SK-N-SH (cell line): ENCODE results near the gene EML1. TPM values are rescaled to one million over a fixed set of nuclear protein-coding genes. Genes with fewer than 3 reads are reported as not detected.

Experiments
- CTCF ChIA-PET: fragments of 300-600, 350-600 bp; formaldehyde crosslinking; extraction: SDS; loops from one replicate; lab custom pipeline; 2021; lab: Yijun Ruan, JAX
- POLR2A ChIA-PET: fragments of 350-600 bp; sonication (Branson Sonifier 250); formaldehyde crosslinking; extraction: SDS; loops from one replicate; lab custom pipeline; 2020; ENCODE audit warnings: antibody characterized with exemption, inconsistent platforms; lab: Yijun Ruan, JAX
- DNase-seq: peaks from one replicate; pipeline ENCODE4 v3.0.0; 2012
- H2AFZ ChIP-seq: fragments of 200-600 bp; sonication (generic); 2 replicates; pipeline ENCODE4 v1.8.1; 2016; ENCODE audit warnings: antibody characterized with exemption, mild to moderate bottlenecking, low read depth
- H3F3A ChIP-seq: fragments of 200-600 bp; sonication (generic); replicated peaks from 2 replicates; pipeline ENCODE3; 2016; ENCODE audit warnings: antibody characterized with exemption, mild to moderate bottlenecking; ENCODE audit not compliant: insufficient read depth
- H3K27ac ChIP-seq, 2 experiments: fragments of 200-500 bp in 1 of 2; fragments of 200-600 bp in 1 of 2; sonication (Bioruptor generic) in 1 of 2; sonication (generic), shearing (Covaris generic) in 1 of 2; 2 replicates each; pipeline versions ENCODE4 v1.5.1 to v1.6.1; 2014 to 2016; ENCODE audit warnings: low read depth in 2 of 2, inconsistent platforms in 1 of 2, low read length in 1 of 2, mild to moderate bottlenecking in 1 of 2, mixed read lengths in 1 of 2
- H3K27me3 ChIP-seq: fragments of 200-600 bp; sonication (generic), shearing (Covaris generic); 2 replicates; pipeline ENCODE4 v1.6.1; 2016; ENCODE audit warnings: mixed run types; ENCODE audit not compliant: insufficient read depth
- H3K36me3 ChIP-seq, 2 experiments: fragments of 200-500 bp in 1 of 2; fragments of 200-600 bp in 1 of 2; sonication (Bioruptor generic) in 1 of 2; sonication (generic) in 1 of 2; replicated peaks in 1 of 2; 2 replicates each; pipeline versions ENCODE3 to v1.5.1; 2014 to 2016; ENCODE audit warnings: low read length in 1 of 2, mild to moderate bottlenecking in 1 of 2; ENCODE audit not compliant: insufficient read depth in 2 of 2, control insufficient read depth in 1 of 2
- H3K4me1 ChIP-seq, 2 experiments: fragments of 200-500 bp in 1 of 2; fragments of 200-600 bp in 1 of 2; sonication (Bioruptor generic) in 1 of 2; sonication (generic), shearing (Covaris generic) in 1 of 2; 2 replicates each; pipeline versions ENCODE4 v1.5.1 to v1.6.1; 2014 to 2016; ENCODE audit warnings: low read depth in 1 of 2, low read length in 1 of 2, mixed run types in 1 of 2; ENCODE audit not compliant: insufficient read depth in 2 of 2, control insufficient read depth in 1 of 2
- H3K4me2 ChIP-seq: fragments of 200-600 bp; sonication (generic), shearing (Covaris generic); 2 replicates; pipeline ENCODE4 v1.6.1; 2017; ENCODE audit warnings: mixed run types
- H3K4me3 ChIP-seq, 2 experiments: fragments of 200-500 bp in 1 of 2; fragments of 200-600 bp in 1 of 2; sonication (Bioruptor generic) in 1 of 2; sonication (generic), shearing (Covaris generic) in 1 of 2; 2 replicates each; pipeline versions ENCODE4 v1.5.1 to v1.8.1; 2014 to 2016; ENCODE audit warnings: low read depth in 2 of 2, inconsistent platforms in 1 of 2, low read length in 1 of 2, mild to moderate bottlenecking in 1 of 2, mixed read lengths in 1 of 2, moderate library complexity in 1 of 2
- H3K79me2 ChIP-seq: fragments of 200-600 bp; sonication (generic); 2 replicates; pipeline ENCODE4 v1.8.1; 2017; ENCODE audit warnings: mild to moderate bottlenecking; ENCODE audit not compliant: insufficient read depth
- H3K9ac ChIP-seq: fragments of 200-600 bp; sonication (generic); 2 replicates; pipeline ENCODE4 v1.6.1; 2017; ENCODE audit warnings: mixed run types
- H3K9me2 ChIP-seq: fragments of 200-600 bp; sonication (generic); 2 replicates; pipeline ENCODE4 v1.6.1; 2017; ENCODE audit warnings: mixed run types
- H3K9me3 ChIP-seq: fragments of 200-600 bp; sonication (generic); 2 replicates; pipeline ENCODE4 v1.6.1; 2017; ENCODE audit warnings: mixed run types, mild to moderate bottlenecking, moderate library complexity
- H4K20me1 ChIP-seq: fragments of 200-600 bp; sonication (generic); 2 replicates; pipeline ENCODE4 v1.6.1; 2017; ENCODE audit warnings: mild to moderate bottlenecking, mixed run types; ENCODE audit not compliant: insufficient read depth
- CHD2 ChIP-seq: fragments of 150-350 bp; IDR thresholded peaks from 2 replicates; pipeline ENCODE4 v1.6.1; 2018; ENCODE audit warnings: low read length; ENCODE audit not compliant: partially characterized antibody
- ELF1 ChIP-seq: IDR thresholded peaks from 2 replicates; pipeline ENCODE4 v1.4.0; 2012
- FOSL2 ChIP-seq: IDR thresholded peaks from 2 replicates; pipeline ENCODE4 v1.4.0; 2012; ENCODE audit warnings: low read depth, mild to moderate bottlenecking, moderate library complexity, borderline replicate concordance
- JUND ChIP-seq: IDR thresholded peaks from 2 replicates; pipeline ENCODE4 v1.4.0; 2012
- MEF2A ChIP-seq: IDR thresholded peaks from 2 replicates; pipeline ENCODE4 v1.4.0; 2012; ENCODE audit warnings: low read depth, borderline replicate concordance
- NFIC ChIP-seq: IDR thresholded peaks from 2 replicates; pipeline ENCODE4 v1.4.0; 2012; ENCODE audit warnings: borderline replicate concordance
- NRF1 ChIP-seq: IDR thresholded peaks from 2 replicates; pipeline ENCODE4 v1.6.1; 2012; ENCODE audit warnings: low read depth, mild to moderate bottlenecking, low read length
- POLR2AphosphoS5 ChIP-seq: IDR thresholded peaks from 2 replicates; pipeline ENCODE4 v1.6.1; 2012; ENCODE audit warnings: low read depth, low read length
- RAD21 ChIP-seq: IDR thresholded peaks from 2 replicates; pipeline ENCODE4 v1.6.1; 2012; ENCODE audit warnings: mild to moderate bottlenecking, low read length
- REST ChIP-seq: IDR thresholded peaks from 2 replicates; pipeline ENCODE4 v1.6.1; 2012; ENCODE audit warnings: mild to moderate bottlenecking, low read depth, low read length, moderate library complexity
- RFX5 ChIP-seq: IDR thresholded peaks from 2 replicates; pipeline ENCODE4 v1.6.1; 2012; ENCODE audit warnings: mild to moderate bottlenecking, improper control_type of control experiment, low read length
- RXRA ChIP-seq: IDR thresholded peaks from 2 replicates; pipeline ENCODE4 v1.4.0; 2012; ENCODE audit warnings: low read depth, mild to moderate bottlenecking, borderline replicate concordance
- SIN3A ChIP-seq: IDR thresholded peaks from 2 replicates; pipeline ENCODE4 v1.6.1; 2012; ENCODE audit warnings: low read depth, mild to moderate bottlenecking, low read length, moderate library complexity, borderline replicate concordance
- SMC3 ChIP-seq: IDR thresholded peaks from 2 replicates; pipeline ENCODE4 v1.6.1; 2012; ENCODE audit warnings: low read depth, low read length, improper control_type of control experiment
- TAF1 ChIP-seq: IDR thresholded peaks from 2 replicates; pipeline ENCODE4 v1.6.1; 2012; ENCODE audit warnings: low read depth, mild to moderate bottlenecking, low read length, moderate library complexity, borderline replicate concordance
- TEAD4 ChIP-seq: IDR thresholded peaks from 2 replicates; pipeline ENCODE4 v1.4.0; 2012; ENCODE audit warnings: mild to moderate bottlenecking, borderline replicate concordance; ENCODE audit not compliant: insufficient read depth
- USF1 ChIP-seq: IDR thresholded peaks from 2 replicates; pipeline ENCODE4 v1.4.0; 2012; ENCODE audit warnings: low read depth, borderline replicate concordance
- YY1 ChIP-seq: IDR thresholded peaks from 2 replicates; pipeline ENCODE4 v1.4.0; 2012; ENCODE audit warnings: low read depth, mild to moderate bottlenecking
- WGBS: methylation state at CpG from one replicate; pipeline ENCODE4 v1.1.6; 2017; ENCODE audit warnings: low lambda C conversion rate; 5-methylcytosine and 5-hydroxymethylcytosine counted together
- polyA plus RNA-seq, 3 experiments: library from polyadenylated mRNA; depleted of rRNA; stranded (reverse); fragments of >200 nt; gene quantifications; 2 replicates each; pipeline ENCODE4 v1.2.3, GENCODE V29; 2012
- TF ChIP-seq, protein P1 (sequence below): IDR thresholded peaks from 2 replicates; pipeline ENCODE4; 2012
- TF ChIP-seq, protein P2 (sequence below): IDR thresholded peaks from 2 replicates; pipeline ENCODE4 v1.4.0; 2012; ENCODE audit warnings: low read depth
- TF ChIP-seq, protein P3 (sequence below): fragments of 200-600 bp; sonication (generic); IDR thresholded peaks from 2 replicates; pipeline ENCODE4 v1.6.1; 2017; ENCODE audit warnings: antibody characterized with exemption, mild to moderate bottlenecking, moderate library complexity

EML1 gene
- polyA plus RNA-seq, 1 of the 3 experiments (the other 2 are of a cell fraction), result 6.3 TPM

GRCh38 chr14:99952039-99952438 lies 158.8 kb downstream of the EML1 start:
- Histone ChIP-seq H3K36me3 (no peaks in the 10 kb centered on the region), H3F3A (no peaks in the 10 kb centered on the region), H3K27ac (no peak overlapping the region), H3K4me1 (no peaks in the 10 kb centered on the region; a peak in 1 of 4 replicates), H3K9me3 (no peaks in the 10 kb centered on the region), H3K4me3 (no peak overlapping the region), H3K9ac (no peak overlapping the region), H3K4me2 (no peak overlapping the region), H3K27me3 (no peaks in the 10 kb centered on the region), H3K9me2 (no peaks in the 10 kb centered on the region), H4K20me1 (no peaks in the 10 kb centered on the region), H3K79me2 (no peaks in the 10 kb centered on the region), H2AFZ (no peak overlapping the region)
- TF ChIP-seq JUND (no peak), TAF1 (no peak), YY1 (no peak), NRF1 (no peak), SIN3A (no peak), USF1 (no peak)
- TF ChIP-seq, protein P1, sequence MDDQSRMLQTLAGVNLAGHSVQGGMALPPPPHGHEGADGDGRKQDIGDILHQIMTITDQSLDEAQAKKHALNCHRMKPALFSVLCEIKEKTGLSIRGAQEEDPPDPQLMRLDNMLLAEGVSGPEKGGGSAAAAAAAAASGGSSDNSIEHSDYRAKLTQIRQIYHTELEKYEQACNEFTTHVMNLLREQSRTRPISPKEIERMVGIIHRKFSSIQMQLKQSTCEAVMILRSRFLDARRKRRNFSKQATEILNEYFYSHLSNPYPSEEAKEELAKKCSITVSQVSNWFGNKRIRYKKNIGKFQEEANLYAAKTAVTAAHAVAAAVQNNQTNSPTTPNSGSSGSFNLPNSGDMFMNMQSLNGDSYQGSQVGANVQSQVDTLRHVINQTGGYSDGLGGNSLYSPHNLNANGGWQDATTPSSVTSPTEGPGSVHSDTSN, result no peak
- TF ChIP-seq, protein P2, sequence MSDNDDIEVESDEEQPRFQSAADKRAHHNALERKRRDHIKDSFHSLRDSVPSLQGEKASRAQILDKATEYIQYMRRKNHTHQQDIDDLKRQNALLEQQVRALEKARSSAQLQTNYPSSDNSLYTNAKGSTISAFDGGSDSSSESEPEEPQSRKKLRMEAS, result no peak
- DNase-seq, result no peak
- CTCF ChIA-PET, result interaction anchor here (1.0 kb wide), 1 partner anchor 272 kb away, joined by 3 read pairs; no protein-coding TSS in a partner anchor
- 79% methylated on average over 4 of the region's 4 CpGs for WGBS
- POLR2A ChIA-PET, result no interaction called here

GRCh38 chr14:99952453-99952852 lies 159.2 kb downstream of the EML1 start:
- no peaks in the 10 kb centered on the region for H3K79me2 ChIP-seq
- H3K9me2 ChIP-seq, result no peaks in the 10 kb centered on the region
- ChIA-PET CTCF (no interaction called here), POLR2A (no interaction called here)
- no peaks in the 10 kb centered on the region for H4K20me1 ChIP-seq
- H2AFZ ChIP-seq, result no peak overlapping the region
- H3K4me1 ChIP-seq, result no peaks in the 10 kb centered on the region; a peak in 1 of 4 replicates
- no peaks in the 10 kb centered on the region for H3K9me3 ChIP-seq
- H3F3A ChIP-seq, result no peaks in the 10 kb centered on the region
- H3K36me3 ChIP-seq, result no peaks in the 10 kb centered on the region
- H3K27ac ChIP-seq, result no peak overlapping the region
- TF ChIP-seq MEF2A (no peak), RXRA (no peak), SIN3A (no peak), RAD21 (no peak), TAF1 (no peak), POLR2AphosphoS5 (no peak), CHD2 (no peak), ELF1 (no peak), TEAD4 (no peak), RFX5 (no peak), NFIC (no peak), REST (no peak), SMC3 (no peak), USF1 (no peak), FOSL2 (no peak)
- TF ChIP-seq, protein P3, sequence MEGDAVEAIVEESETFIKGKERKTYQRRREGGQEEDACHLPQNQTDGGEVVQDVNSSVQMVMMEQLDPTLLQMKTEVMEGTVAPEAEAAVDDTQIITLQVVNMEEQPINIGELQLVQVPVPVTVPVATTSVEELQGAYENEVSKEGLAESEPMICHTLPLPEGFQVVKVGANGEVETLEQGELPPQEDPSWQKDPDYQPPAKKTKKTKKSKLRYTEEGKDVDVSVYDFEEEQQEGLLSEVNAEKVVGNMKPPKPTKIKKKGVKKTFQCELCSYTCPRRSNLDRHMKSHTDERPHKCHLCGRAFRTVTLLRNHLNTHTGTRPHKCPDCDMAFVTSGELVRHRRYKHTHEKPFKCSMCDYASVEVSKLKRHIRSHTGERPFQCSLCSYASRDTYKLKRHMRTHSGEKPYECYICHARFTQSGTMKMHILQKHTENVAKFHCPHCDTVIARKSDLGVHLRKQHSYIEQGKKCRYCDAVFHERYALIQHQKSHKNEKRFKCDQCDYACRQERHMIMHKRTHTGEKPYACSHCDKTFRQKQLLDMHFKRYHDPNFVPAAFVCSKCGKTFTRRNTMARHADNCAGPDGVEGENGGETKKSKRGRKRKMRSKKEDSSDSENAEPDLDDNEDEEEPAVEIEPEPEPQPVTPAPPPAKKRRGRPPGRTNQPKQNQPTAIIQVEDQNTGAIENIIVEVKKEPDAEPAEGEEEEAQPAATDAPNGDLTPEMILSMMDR, result no peak
- WGBS, result 18% methylated on average over 2 of the region's 2 CpGs
- no peak for DNase-seq
- H3K27me3 ChIP-seq, result no peaks in the 10 kb centered on the region
- no peak overlapping the region for H3K4me2 ChIP-seq
- H3K9ac ChIP-seq, result no peak overlapping the region
- H3K4me3 ChIP-seq, result no peak overlapping the region
